Adrenal gland (tissue), 12 donors: Measurements from ENCODE around the gene NEGR1. TPM values are rescaled to one million over a fixed set of nuclear protein-coding genes. Genes with fewer than 3 reads are reported as not detected.

Experiments
- DNase-seq, 7 donors: peaks; one replicate each; pipeline ENCODE4 v3.0.0-alpha.2; 2019 to 2020
- H3K27ac ChIP-seq, 5 donors: fragments of 200-600 bp; sonication (generic) in 4 of 5; 1 replicate in 3 of 5; 2 replicates in 2 of 5; pipeline versions ENCODE4 v1.5.1 to v1.8.0; 2016 to 2020; ENCODE audit warnings: mild to moderate bottlenecking in 1 of 5
- H3K27me3 ChIP-seq: fragments of 200-600 bp; 2 replicates; pipeline ENCODE4 v1.8.0; 2021
- H3K36me3 ChIP-seq, 2 donors: fragments of 200-600 bp; replicated peaks in 1 of 2; 1 replicate in 1 of 2; 2 replicates in 1 of 2; pipeline versions ENCODE4 v1.5.1 to v1.8.0; 2018 to 2022
- H3K4me1 ChIP-seq, 2 donors: fragments of 200-600 bp; replicated peaks in 1 of 2; 1 replicate in 1 of 2; 2 replicates in 1 of 2; pipeline versions ENCODE4 v1.5.1 to v1.8.0; 2018 to 2021
- H3K4me3 ChIP-seq, 4 donors: fragments of 200-600 bp; sonication (generic) in 3 of 4; one replicate each; pipeline ENCODE4 v1.5.1; 2016 to 2018
- H3K9me3 ChIP-seq, 3 donors: fragments of 200-600 bp; sonication (generic) in 1 of 3; replicated peaks in 1 of 3; 1 replicate in 2 of 3; 2 replicates in 1 of 3; pipeline versions ENCODE4 v1.5.1 to v1.8.0; 2016 to 2021
- POLR2A ChIP-seq, 2 donors: fragments of 450-650 bp; IDR thresholded peaks; one replicate each; pipeline ENCODE4 v1.6.1; 2017; ENCODE audit warnings: antibody characterized with exemption in 2 of 2, mild to moderate bottlenecking in 2 of 2, moderate library complexity in 1 of 2
- WGBS, 4 donors: extraction: QIAGEN DNeasy Blood & Tissue Kit in 2 of 4; methylation state at CpG; one replicate each; pipeline versions ENCODE4 v1.1.5 to v1.1.7; 2013 to 2017; 5-methylcytosine and 5-hydroxymethylcytosine counted together
- intact Hi-C, 2 donors: fragments of 100-400 bp; cut with DNase I; formaldehyde crosslinking; loops; one replicate each; pipeline versions ENCODE4 v1.14.1 to v1.15.0; 2022 to 2023
- polyA plus RNA-seq, 3 donors: library from polyadenylated mRNA; stranded (reverse); fragments of 200-250 nt in 2 of 3; fragments of 350-450 nt in 1 of 3; fragmentation: Illumina TruSeq in 1 of 3; extraction: RNeasy Lipid Tissue Mini Kit (QIAGEN cat#74804) in 1 of 3; gene quantifications; one replicate each; pipeline ENCODE4 v1.2.3, GENCODE V29; 2013 to 2014
- total RNA-seq, 9 donors: library from RNA; depleted of rRNA in 4 of 9; stranded (reverse); fragments of >200 nt in 4 of 9; fragments of 120-200 nt in 1 of 9; fragmentation: NEBNext Ultra II Directional in 1 of 9; extraction: Animal tissue kit (Norgen Biotek cat#: 25700) in 1 of 9; gene quantifications; one replicate each; pipeline versions ENCODE4 v1.1.0 to v1.2.4, GENCODE V29; 2013 to 2023
- TF ChIP-seq, protein P1 (sequence below), 6 experiments: fragments of 450-650 bp in 4 of 6; fragments of 200-600 bp in 2 of 6; sonication (generic) in 1 of 6; IDR thresholded peaks; 1 replicate in 5 of 6; 2 replicates in 1 of 6; pipeline versions ENCODE4 v1.5.1 to v1.8.0; 2016 to 2021; ENCODE audit warnings: antibody characterized with exemption in 6 of 6, mild to moderate bottlenecking in 2 of 6, moderate library complexity in 1 of 6
- donor health status: healthy with polysubstance abuse.
- donor health status: Bipolar disorder and iron deficiency.
- donor health status: DM: yes; HTN: yes; CAD: no.
- donor health status: DM: no; HTN: no; CAD: no.
- donor health status: DM: no; HTN: no; CAD: no.
- donor health status: DM: yes; HTN: yes; CAD: no.

Gene NEGR1
- total and polyA plus RNA-seq, 12 donors, result 1.1 to 7.4 (median 4.0) TPM

DNA sequence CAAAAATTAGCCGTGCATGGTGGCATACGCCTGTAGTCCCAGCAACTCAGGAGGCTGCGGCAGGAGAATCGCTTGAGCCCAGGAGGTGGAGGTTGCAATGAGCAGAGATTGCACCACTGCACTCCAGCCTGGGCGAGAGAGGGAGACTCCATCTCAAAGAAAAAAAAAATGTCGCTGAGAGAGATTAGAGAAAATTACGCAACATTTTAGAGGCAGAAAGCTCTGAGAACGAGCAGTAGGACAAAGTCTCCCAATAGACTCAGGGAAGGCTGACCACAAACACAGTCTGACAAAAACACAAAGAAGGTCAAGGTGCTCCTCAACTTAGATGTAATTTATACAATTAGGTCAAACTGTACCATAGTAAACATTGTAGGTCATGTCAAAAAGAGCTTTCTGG lies 833.9 kb downstream of the NEGR1 start:
- intact Hi-C loops, result no loop called here
- Histone ChIP-seq H3K27ac (no peak overlapping the region), H3K9me3 (no peaks in the 10 kb centered on the region), H3K27me3 (no peaks in the 10 kb centered on the region), H3K4me1 (no peaks in the 10 kb centered on the region), H3K4me3 (no peak overlapping the region), H3K36me3 (no peaks in the 10 kb centered on the region)
- 74 to 87% (median 83%) methylated on average over 7 to 8 of the region's 8 CpGs for WGBS, 4 donors
- no peak for DNase-seq
- TF ChIP-seq POLR2A (IDR thresholded peaks at IDR 0.05), result no peak
- TF ChIP-seq, protein P1, sequence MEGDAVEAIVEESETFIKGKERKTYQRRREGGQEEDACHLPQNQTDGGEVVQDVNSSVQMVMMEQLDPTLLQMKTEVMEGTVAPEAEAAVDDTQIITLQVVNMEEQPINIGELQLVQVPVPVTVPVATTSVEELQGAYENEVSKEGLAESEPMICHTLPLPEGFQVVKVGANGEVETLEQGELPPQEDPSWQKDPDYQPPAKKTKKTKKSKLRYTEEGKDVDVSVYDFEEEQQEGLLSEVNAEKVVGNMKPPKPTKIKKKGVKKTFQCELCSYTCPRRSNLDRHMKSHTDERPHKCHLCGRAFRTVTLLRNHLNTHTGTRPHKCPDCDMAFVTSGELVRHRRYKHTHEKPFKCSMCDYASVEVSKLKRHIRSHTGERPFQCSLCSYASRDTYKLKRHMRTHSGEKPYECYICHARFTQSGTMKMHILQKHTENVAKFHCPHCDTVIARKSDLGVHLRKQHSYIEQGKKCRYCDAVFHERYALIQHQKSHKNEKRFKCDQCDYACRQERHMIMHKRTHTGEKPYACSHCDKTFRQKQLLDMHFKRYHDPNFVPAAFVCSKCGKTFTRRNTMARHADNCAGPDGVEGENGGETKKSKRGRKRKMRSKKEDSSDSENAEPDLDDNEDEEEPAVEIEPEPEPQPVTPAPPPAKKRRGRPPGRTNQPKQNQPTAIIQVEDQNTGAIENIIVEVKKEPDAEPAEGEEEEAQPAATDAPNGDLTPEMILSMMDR (IDR thresholded peaks at IDR 0.05), result no peak

DNA sequence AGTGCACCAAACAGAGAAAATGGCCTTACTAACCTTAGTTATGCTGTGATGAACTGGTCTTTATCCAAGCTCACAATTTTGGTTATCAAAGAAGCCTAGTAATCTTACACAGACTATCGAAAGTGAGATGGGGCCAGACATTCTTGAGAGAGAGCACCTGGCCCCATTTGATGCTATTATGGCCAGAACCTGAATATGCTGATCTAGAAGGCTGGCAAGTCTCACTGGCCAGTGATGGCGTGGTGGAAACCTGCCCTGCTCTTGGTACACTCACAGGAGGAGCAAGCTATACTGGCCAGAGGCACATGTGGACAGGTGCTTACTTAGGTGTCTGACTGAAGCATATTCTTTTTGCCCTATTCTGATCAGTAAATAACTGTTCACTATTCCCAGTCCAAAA lies 843.7 kb downstream of the NEGR1 start:
- no peaks in the 10 kb centered on the region for H3K27me3 ChIP-seq
- intact Hi-C loops, result no loop called here
- H3K9me3 ChIP-seq, result no peaks in the 10 kb centered on the region
- no peaks in the 10 kb centered on the region for H3K36me3 ChIP-seq
- WGBS, 4 donors, result 65 to 78% (median 75%) methylated on average over 2 of the region's 2 CpGs
- DNase-seq, result no peak
- no peak overlapping the region for H3K27ac ChIP-seq
- no peak overlapping the region for H3K4me3 ChIP-seq
- no peaks in the 10 kb centered on the region for H3K4me1 ChIP-seq
- no peak for TF ChIP-seq POLR2A (IDR thresholded peaks at IDR 0.05)
- TF ChIP-seq, protein P1 (IDR thresholded peaks at IDR 0.05), result no peak

DNA sequence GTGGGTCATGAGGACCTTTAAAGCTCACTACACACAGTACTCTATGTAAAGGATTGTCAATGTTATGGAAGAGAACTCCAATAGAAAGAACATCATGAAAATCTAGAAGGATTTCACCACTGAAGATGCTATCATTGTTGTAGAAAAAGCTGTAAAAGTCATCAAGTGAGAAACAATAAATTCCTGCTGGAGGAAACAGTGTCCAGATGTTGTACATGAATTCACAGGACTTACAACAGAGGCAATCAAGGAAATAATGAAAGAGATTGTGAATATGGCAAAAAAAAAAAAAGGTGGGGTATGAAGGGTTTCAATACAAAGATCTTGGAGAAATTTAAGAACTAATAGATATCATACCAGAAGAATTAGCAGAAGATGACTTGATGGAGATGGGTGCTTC lies 846.4 kb downstream of the NEGR1 start:
- Histone ChIP-seq H3K27ac (no peak overlapping the region), H3K27me3 (no peaks in the 10 kb centered on the region), H3K9me3 (no peaks in the 10 kb centered on the region), H3K4me3 (no peak overlapping the region), H3K36me3 (no peaks in the 10 kb centered on the region), H3K4me1 (no peaks in the 10 kb centered on the region)
- no peak for DNase-seq
- TF ChIP-seq, protein P1 (IDR thresholded peaks at IDR 0.05), result no peak
- no peak for TF ChIP-seq POLR2A (IDR thresholded peaks at IDR 0.05)
- intact Hi-C loops, result no loop called here

DNA sequence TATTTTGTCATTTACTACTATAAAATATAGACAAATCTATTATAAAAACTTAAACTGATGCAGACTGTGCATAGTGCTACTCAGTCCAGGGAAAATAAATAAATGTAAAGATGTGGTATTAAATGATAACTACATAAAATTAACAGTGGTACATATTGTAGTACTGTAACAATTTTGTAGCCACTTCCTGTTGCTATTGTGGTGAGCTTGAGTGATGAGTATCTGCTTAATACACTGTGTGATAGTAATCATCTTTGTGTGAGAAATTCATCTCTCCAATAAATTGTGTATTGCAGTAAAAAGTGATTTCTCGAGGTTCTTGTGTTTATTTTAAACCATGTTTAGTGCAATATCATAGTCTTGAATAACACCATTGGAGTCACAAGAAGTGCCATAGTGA lies 848.1 kb downstream of the NEGR1 start:
- Histone ChIP-seq H3K27ac (no peak overlapping the region), H3K4me1 (no peaks in the 10 kb centered on the region), H3K27me3 (no peaks in the 10 kb centered on the region), H3K36me3 (no peaks in the 10 kb centered on the region), H3K4me3 (no peak overlapping the region), H3K9me3 (no peaks in the 10 kb centered on the region)
- intact Hi-C loops, result no loop called here
- 67 to 83% (median 76%) methylated on average over 1 of the region's 1 CpG for WGBS, 4 donors
- no peak for DNase-seq
- TF ChIP-seq, protein P1 (IDR thresholded peaks at IDR 0.05), result no peak
- TF ChIP-seq POLR2A (IDR thresholded peaks at IDR 0.05), result no peak
